A673 (cell line): ENCODE data around the gene NDUFS3. TPM values are rescaled to one million over a fixed set of nuclear protein-coding genes. Genes with fewer than 3 reads are reported as not detected.

Source experiments
- BruUV-seq: library from RNA; stranded (reverse); fragments of 400-500 nt; replicated peaks from 2 replicates; lab custom pipeline; 2021; lab: Mats Ljungman, UMichigan
- CTCF ChIA-PET: fragments of 300-600 bp; sonication (Branson Sonifier 250); formaldehyde crosslinking; loops from one replicate; lab custom pipeline; 2022; ENCODE audit warnings: antibody characterized with exemption; lab: Charles Lee
- POLR2A ChIA-PET: fragments of 300-600 bp; sonication (Branson Sonifier 250); formaldehyde crosslinking; loops from one replicate; lab custom pipeline; 2022; ENCODE audit warnings: antibody characterized with exemption; ENCODE audit not compliant: low non-redundant PET; lab: Charles Lee
- DNase-seq: peaks from one replicate; pipeline ENCODE4 v3.0.0-alpha.2; 2015; ENCODE audit warnings: low spot score
- H3K27ac ChIP-seq: fragments of 200-600 bp; sonication (generic); 2 replicates; pipeline ENCODE4 v1.5.1; 2016; ENCODE audit warnings: mixed run types, low read depth, mild to moderate bottlenecking, mixed read lengths, antibody characterized with exemption, low read length; ENCODE audit not compliant: poor library complexity, severe bottlenecking
- H3K27me3 ChIP-seq: fragments of 200-600 bp; sonication (generic); replicated peaks from 2 replicates; pipeline ENCODE4 v1.6.1; 2017; ENCODE audit warnings: mixed run types, low read depth, mild to moderate bottlenecking, mixed read lengths, antibody characterized with exemption, low read length; ENCODE audit not compliant: insufficient read depth, poor library complexity
- H3K36me3 ChIP-seq: fragments of 200-600 bp; sonication (generic); 2 replicates; pipeline ENCODE4 v1.6.1; 2016; ENCODE audit warnings: mixed run types, mild to moderate bottlenecking, mixed read lengths, antibody characterized with exemption, low read length; ENCODE audit not compliant: insufficient read depth, poor library complexity, severe bottlenecking
- H3K4me1 ChIP-seq: fragments of 200-600 bp; sonication (generic); 2 replicates; pipeline ENCODE4 v1.6.1; 2017; ENCODE audit warnings: mixed run types, mild to moderate bottlenecking, mixed read lengths, antibody characterized with exemption, low read length; ENCODE audit not compliant: insufficient read depth, poor library complexity, severe bottlenecking
- H3K4me3 ChIP-seq: fragments of 200-600 bp; sonication (generic); 2 replicates; pipeline ENCODE4 v1.5.1; 2016; ENCODE audit warnings: low read depth, mixed run types, mild to moderate bottlenecking, mixed read lengths, low read length; ENCODE audit not compliant: poor library complexity, severe bottlenecking
- H3K9me3 ChIP-seq: fragments of 200-600 bp; sonication (generic); 2 replicates; pipeline ENCODE4 v1.6.1; 2016; ENCODE audit warnings: mixed run types, low read depth, mild to moderate bottlenecking, mixed read lengths, antibody characterized with exemption, low read length; ENCODE audit not compliant: poor library complexity, severe bottlenecking
- CTCF ChIP-seq: fragments of 300-800, 200-600 bp; sonication (generic); conservative IDR thresholded peaks from 2 replicates; pipeline ENCODE4 v1.5.1; 2017; ENCODE audit warnings: low read depth, mild to moderate bottlenecking, antibody characterized with exemption, low read length, moderate library complexity, mixed read lengths
- EZH2 ChIP-seq: fragments of 200-600 bp; sonication (generic); IDR thresholded peaks from 2 replicates; pipeline ENCODE4 v1.6.1; 2017; ENCODE audit warnings: borderline replicate concordance, low read depth, mild to moderate bottlenecking, mixed read lengths, antibody characterized with exemption, low read length; ENCODE audit not compliant: poor library complexity, severe bottlenecking
- intact Hi-C: fragments of 100-400 bp; cut with micrococcal nuclease; formaldehyde crosslinking; loops from one replicate; pipeline ENCODE4 v1.10.0; 2022; ENCODE audit not compliant: unreplicated experiment
- total RNA-seq: library from RNA; stranded (reverse); gene quantifications from 2 replicates; pipeline ENCODE4 v1.2.3, GENCODE V29; 2021

Gene NDUFS3
- total RNA-seq, 1 experiment from 2014 or later, result 444 TPM

- Histone ChIP-seq H3K4me1 (no peaks in the 10 kb centered on the region), H3K27ac (no peak overlapping the region), H3K9me3 (no peaks in the 10 kb centered on the region), H3K27me3 (no peaks in the 10 kb centered on the region), H3K4me3 (no peak overlapping the region), H3K36me3 (peaks cover 52% of the 10 kb centered on the region)
- TF ChIP-seq EZH2 (no peak), CTCF (no peak; the same call in 1 of the 2 replicates)
- CTCF ChIA-PET, result interaction anchor here (0.6 to 1.5 kb wide), 3 partner anchors 179 to 491 kb away, joined by 4 to 10 read pairs (median 5); no protein-coding TSS in a partner anchor
- TSS peak; percentile 11 for BruUV-seq
- POLR2A ChIA-PET, result no interaction called here
- intact Hi-C loops, result loop anchor here (2.0 kb wide), 1 partner anchor 243 kb away; no protein-coding TSS in a partner anchor
- no peak for DNase-seq
Measured at GRCh38 chr11:47617417-47617809, 38.5 kb downstream of the NDUFS3 start.

DNA sequence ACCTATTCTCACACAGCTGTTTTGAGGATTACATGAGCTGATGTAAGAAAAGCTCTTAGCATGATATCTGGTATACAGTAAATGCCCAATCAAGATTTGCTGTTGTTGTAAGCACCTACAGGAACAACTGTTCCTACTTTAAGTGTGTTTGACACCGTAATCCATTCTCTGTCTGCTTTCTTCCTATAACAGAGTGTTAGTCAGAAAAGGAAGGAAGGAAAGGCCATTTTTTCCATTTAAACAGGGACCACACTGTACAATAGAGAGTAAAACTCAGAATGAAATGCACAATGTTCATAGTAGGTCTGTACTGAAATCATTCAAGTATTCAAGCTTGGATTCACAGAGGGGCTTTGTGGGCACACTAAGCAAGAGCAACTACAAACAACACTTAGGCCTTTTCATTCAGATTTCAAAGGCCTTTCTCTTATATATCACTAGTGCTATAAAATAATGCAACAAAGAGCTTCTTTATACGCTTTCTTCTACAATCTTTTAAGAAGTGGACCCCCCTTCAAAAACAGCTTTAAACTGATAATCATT, 42.0 kb downstream of the NDUFS3 start:
- Histone ChIP-seq H3K4me1 (no peaks in the 10 kb centered on the region), H3K36me3 (peaks cover 84% of the 10 kb centered on the region), H3K27ac (no peak overlapping the region), H3K9me3 (no peaks in the 10 kb centered on the region), H3K27me3 (no peaks in the 10 kb centered on the region), H3K4me3 (no peak overlapping the region)
- intact Hi-C loops, result no loop called here
- TF ChIP-seq CTCF, result no peak
- no peak for TF ChIP-seq EZH2
- ChIA-PET POLR2A (no interaction called here), CTCF (no interaction called here)
- no TSS peak for BruUV-seq
- no peak for DNase-seq

- Histone ChIP-seq H3K4me1 (no peaks in the 10 kb centered on the region), H3K36me3 (peaks cover 94% of the 10 kb centered on the region), H3K27ac (no peak overlapping the region), H3K9me3 (no peaks in the 10 kb centered on the region), H3K4me3 (no peak overlapping the region), H3K27me3 (no peaks in the 10 kb centered on the region)
- intact Hi-C loops, result no loop called here
- ChIA-PET CTCF (no interaction called here), POLR2A (interaction anchor here (0.6 to 1.1 kb wide), 2 partner anchors 21 to 31 kb away, joined by 3 to 4 read pairs; no protein-coding TSS in a partner anchor)
- TF ChIP-seq CTCF (no peak), EZH2 (no peak)
- no TSS peak for BruUV-seq
- DNase-seq, result no peak
Measured at GRCh38 chr11:47626234-47626633, 47.4 kb downstream of the NDUFS3 start.
